HCT116 (cell line): ENCODE data around the gene RCC1.

Source experiments
- ATF3 ChIP-seq: IDR thresholded peaks from 2 replicates; pipeline ENCODE4 v1.6.1; 2012
- CBX3 ChIP-seq: IDR thresholded peaks from 2 replicates; pipeline ENCODE4 v1.6.1; 2012; ENCODE audit warnings: low read depth
- CEBPB ChIP-seq: IDR thresholded peaks from 2 replicates; pipeline ENCODE4 v1.6.1; 2012; ENCODE audit warnings: low read depth
- EZH2 ChIP-seq: fragments of 200-600 bp; sonication (generic); IDR thresholded peaks from 2 replicates; pipeline ENCODE4 v1.6.1; 2017; ENCODE audit warnings: antibody characterized with exemption, mixed run types
- EZH2phosphoT487 ChIP-seq: fragments of 200-600 bp; IDR thresholded peaks from 2 replicates; pipeline ENCODE4 v1.6.1; 2018; ENCODE audit warnings: antibody characterized with exemption, borderline replicate concordance
- MAX ChIP-seq: IDR thresholded peaks from 2 replicates; pipeline ENCODE4 v1.6.1; 2012
- POLR2A ChIP-seq: IDR thresholded peaks from 2 replicates; pipeline ENCODE4 v1.7.0; 2011; ENCODE audit warnings: borderline replicate concordance; ENCODE audit not compliant: insufficient read depth, insufficient read length; ENCODE audit errors: extremely low read depth
- POLR2AphosphoS5 ChIP-seq: IDR thresholded peaks from 2 replicates; pipeline ENCODE4 v1.6.1; 2011; ENCODE audit warnings: mild to moderate bottlenecking, low read depth, low read length, moderate library complexity
- RAD21 ChIP-seq: IDR thresholded peaks from 2 replicates; pipeline ENCODE4 v1.6.1; 2012; ENCODE audit warnings: low read depth, mild to moderate bottlenecking
- SP1 ChIP-seq: IDR thresholded peaks from 2 replicates; pipeline ENCODE4 v1.6.1; 2012; ENCODE audit warnings: low read depth
- SRF ChIP-seq: IDR thresholded peaks from 2 replicates; pipeline ENCODE4 v1.6.1; 2012; ENCODE audit warnings: low read depth
- YY1 ChIP-seq: IDR thresholded peaks from 2 replicates; pipeline ENCODE4 v1.6.1; 2011; ENCODE audit warnings: low read length, low read depth, moderate library complexity, mild to moderate bottlenecking; ENCODE audit not compliant: insufficient replicate concordance; ENCODE audit errors: extremely low read depth
- ZBTB33 ChIP-seq: IDR thresholded peaks from 2 replicates; pipeline ENCODE4 v1.6.1; 2011; ENCODE audit warnings: mild to moderate bottlenecking, low read length, moderate library complexity; ENCODE audit not compliant: insufficient replicate concordance; ENCODE audit errors: extremely low read depth
- TF ChIP-seq, protein P1 (sequence below), 3 experiments: fragments of 200-600 bp in 1 of 3; sonication (generic) in 1 of 3; IDR thresholded peaks in 2 of 3; conservative IDR thresholded peaks in 1 of 3; 2 replicates each; pipeline ENCODE4 v1.5.1; 2012 to 2017; ENCODE audit warnings: low read depth in 2 of 3, low read length in 2 of 3, antibody characterized with exemption in 1 of 3, borderline replicate concordance in 1 of 3, control low read depth in 1 of 3, mild to moderate bottlenecking in 1 of 3, mixed read lengths in 1 of 3, mixed run types in 1 of 3, moderate library complexity in 1 of 3; ENCODE audit not compliant: insufficient read depth in 1 of 3

DNA sequence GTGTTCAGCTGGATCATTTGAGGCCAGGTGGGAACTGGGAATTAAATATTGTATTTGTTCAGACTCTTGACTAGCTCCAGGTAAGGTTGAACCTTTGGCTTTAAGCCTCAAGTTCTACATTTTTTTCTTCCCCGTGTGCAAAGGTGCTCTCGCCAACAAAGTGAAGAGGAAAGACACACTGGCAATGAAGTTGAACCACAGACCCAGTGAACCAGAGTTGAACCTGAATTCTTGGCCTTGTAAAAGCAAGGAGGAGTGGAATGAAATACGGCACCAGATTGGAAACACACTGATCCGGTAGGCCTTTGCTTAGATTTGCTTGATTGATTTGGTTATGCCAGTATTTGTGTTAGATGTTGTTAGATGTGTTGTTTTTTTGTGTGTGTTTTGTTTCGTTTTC lies 25.5 kb upstream of the RCC1 start:
- TF ChIP-seq POLR2AphosphoS5 (no peak), EZH2 (no peak), POLR2A (no peak), ZBTB33 (no peak), EZH2phosphoT487 (no peak), YY1 (no peak), MAX (no peak), SRF (no peak), RAD21 (no peak), CEBPB (no peak), CBX3 (no peak), SP1 (no peak), ATF3 (no peak)
- TF ChIP-seq, protein P1, sequence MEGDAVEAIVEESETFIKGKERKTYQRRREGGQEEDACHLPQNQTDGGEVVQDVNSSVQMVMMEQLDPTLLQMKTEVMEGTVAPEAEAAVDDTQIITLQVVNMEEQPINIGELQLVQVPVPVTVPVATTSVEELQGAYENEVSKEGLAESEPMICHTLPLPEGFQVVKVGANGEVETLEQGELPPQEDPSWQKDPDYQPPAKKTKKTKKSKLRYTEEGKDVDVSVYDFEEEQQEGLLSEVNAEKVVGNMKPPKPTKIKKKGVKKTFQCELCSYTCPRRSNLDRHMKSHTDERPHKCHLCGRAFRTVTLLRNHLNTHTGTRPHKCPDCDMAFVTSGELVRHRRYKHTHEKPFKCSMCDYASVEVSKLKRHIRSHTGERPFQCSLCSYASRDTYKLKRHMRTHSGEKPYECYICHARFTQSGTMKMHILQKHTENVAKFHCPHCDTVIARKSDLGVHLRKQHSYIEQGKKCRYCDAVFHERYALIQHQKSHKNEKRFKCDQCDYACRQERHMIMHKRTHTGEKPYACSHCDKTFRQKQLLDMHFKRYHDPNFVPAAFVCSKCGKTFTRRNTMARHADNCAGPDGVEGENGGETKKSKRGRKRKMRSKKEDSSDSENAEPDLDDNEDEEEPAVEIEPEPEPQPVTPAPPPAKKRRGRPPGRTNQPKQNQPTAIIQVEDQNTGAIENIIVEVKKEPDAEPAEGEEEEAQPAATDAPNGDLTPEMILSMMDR (IDR thresholded peaks at IDR 0.05 in 2 of 3, conservative IDR thresholded peaks at IDR 0.05 in 1 of 3; ENCODE audit: borderline replicate concordance in 1 of 3, insufficient read depth in 1 of 3, low read depth in 2 of 3, low read length in 2 of 3), result no peak
